G401.6 (cell line): ENCODE data around the gene FCHSD2.
"Not testable (repeated sequence)": the region's sequence is repeated elsewhere in the genome, so short reads cannot be mapped to it uniquely, and the experiment has no call there.

Experiments
- FAIRE-seq: peaks from 2 replicates; lab custom pipeline; 2012; peaks lifted over from hg19 to GRCh38; lab: Jason Lieb, UNC

FCHSD2 gene

DNA sequence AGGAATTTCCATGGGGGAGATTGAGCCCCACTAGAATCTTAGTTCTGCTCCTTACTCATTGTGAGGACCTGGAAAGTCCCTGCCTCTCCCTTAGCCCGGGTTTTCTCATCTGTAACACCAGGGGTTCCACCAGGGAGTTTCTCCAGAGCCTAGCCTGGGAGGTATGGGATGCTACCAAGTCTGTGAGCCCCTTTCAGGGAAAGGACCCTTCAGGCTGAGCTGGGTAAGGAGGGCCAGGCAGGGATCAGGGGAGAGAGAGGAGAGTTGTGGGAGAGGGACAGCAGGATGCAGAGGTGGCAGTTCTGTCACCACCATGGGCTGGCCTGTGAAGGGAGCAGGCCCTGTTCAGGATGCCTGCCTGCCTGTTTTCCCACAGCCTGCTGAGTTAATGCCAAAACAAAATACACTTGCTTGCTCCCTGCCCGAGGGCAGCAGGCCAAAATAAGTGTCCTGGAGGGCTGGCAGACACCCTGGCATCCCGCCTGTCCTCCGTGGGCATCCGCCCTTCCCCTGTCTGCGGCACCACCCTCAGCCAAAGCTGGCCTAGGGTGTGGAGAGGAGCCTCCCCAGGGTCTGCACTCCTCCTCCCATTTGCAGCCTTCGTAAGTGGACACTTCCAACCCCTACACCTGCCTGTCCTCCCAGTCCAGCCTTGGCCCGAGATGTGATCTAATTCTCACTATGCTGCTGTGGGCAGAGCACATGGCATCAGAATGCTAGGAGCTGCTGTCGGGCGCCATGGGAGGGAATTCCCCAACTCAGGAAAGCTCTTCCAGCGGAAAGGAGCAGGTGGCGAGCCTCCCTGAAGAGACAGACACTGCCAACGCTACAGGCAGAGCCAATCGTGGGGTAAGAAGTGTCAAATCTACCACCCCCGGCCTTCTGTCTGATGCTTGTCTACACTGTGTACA, 5.9 kb upstream of the FCHSD2 start:
- FAIRE-seq, result no peak

DNA sequence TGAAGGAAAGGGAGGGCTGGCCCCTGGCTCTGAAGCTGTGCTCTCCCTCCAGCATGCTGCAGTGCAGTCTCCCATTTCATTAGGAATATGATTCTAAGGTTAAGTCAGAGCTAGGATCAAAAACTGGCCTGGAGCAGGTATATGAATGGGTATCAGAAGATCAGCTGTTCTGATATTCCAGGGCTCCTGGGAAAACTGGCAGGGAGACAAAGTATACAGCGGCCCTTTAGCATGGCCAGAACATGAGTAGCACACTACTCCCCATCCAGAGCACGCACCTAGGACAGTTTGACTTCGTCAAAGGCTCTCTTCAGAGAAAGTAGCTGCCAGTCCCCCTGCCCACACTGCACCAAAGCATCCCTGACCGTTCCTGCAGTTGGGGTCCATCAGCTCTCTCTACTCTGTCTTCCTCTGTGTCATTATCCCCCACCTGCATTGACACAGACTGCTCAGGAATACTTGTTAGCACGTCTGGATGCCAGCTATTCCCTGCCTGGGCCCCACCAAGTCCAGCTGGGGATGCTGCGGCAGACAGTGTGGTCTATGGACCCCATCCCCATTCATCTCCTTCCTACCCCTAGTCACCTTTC, 4.0 kb upstream of the FCHSD2 start:
- FAIRE-seq, result no peak

DNA sequence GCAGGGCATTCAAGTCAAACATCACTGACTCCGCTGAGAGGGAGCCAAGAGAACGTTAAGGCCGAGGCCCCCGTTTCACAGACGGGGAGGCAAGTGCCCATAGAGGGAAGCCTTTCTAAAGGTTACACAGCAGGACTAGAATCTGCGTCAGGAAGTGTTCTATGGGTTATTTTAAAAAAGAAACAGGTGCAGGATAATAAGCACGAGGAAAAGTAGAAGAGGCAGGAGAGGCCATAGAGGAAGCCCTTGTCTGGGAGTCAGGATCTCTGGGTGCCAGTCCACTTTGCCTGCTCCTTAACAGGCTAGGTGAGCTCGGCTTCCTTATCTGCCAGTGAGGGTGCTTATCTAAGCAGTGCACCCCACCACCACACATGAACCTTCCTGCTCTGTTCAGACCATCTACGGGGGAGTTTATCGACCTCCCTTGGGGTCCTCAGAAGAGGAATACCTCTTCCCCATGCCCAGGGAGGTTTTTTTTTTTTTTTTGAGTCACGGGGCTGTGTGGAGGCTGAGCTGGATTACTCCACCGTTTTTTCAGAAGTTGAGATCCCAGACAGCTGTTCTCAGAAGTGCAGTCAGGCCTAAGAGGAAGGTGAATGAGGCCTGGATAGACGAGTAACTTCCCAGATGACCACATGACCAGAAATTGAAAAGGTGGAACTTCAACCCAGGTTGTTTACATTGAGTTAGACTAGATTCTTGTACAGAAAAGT, 1.2 kb upstream of the FCHSD2 start:
- no peak for FAIRE-seq

DNA sequence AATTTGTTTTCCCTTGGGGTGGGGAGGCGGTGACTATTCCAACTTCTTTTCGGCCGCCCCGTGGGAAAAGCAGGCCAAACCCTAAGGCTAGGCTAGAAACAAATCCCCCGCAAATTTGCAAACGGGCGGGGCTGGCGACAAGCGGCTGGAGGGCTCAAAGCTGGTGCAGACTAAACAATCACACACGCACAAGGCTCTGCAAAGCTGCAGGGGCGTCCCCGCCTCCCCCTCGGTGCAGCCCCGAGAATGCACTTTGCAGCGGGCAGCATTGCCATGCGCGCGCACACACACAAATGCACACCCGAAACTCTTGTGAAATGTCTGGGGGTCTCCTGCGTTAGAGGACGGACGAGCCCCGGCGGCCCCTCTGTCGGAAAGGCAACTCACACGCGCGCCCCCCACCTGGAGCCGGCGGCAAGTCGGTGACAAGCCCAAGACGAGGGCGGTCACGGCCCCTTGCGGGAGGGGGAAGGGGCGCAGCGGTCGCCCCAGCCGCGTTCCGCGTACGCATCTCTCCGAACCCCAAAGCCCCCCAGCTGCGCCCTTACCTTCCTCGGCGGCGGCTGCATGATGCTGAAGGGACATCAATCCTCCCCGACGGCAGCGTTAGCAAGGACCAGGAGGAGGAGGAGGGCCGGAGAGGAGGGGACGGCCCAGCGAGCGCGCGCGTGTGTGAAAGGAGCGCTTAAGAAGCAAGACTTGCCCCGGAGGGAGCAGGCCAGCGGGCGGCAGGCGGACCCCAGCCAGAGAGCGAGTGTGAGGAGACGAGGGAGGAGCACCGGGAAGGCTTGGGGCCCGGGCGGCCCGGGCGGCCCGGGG, 600 bp downstream of the FCHSD2 start:
- no peak for FAIRE-seq

DNA sequence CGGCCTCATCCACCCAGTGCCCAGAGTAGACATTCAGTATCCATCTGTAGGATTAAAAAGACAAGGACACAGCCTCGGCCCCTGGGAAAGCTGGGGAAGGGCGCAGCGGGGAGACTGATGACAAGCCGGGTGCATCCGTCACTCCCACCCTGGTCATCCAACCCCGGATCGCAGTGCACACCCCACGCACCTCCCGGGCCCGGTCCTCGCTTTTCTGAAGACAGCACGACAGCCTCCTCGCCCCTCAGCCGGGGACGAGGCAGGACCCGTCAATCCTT, 1.1 kb downstream of the FCHSD2 start:
- no peak for FAIRE-seq

DNA sequence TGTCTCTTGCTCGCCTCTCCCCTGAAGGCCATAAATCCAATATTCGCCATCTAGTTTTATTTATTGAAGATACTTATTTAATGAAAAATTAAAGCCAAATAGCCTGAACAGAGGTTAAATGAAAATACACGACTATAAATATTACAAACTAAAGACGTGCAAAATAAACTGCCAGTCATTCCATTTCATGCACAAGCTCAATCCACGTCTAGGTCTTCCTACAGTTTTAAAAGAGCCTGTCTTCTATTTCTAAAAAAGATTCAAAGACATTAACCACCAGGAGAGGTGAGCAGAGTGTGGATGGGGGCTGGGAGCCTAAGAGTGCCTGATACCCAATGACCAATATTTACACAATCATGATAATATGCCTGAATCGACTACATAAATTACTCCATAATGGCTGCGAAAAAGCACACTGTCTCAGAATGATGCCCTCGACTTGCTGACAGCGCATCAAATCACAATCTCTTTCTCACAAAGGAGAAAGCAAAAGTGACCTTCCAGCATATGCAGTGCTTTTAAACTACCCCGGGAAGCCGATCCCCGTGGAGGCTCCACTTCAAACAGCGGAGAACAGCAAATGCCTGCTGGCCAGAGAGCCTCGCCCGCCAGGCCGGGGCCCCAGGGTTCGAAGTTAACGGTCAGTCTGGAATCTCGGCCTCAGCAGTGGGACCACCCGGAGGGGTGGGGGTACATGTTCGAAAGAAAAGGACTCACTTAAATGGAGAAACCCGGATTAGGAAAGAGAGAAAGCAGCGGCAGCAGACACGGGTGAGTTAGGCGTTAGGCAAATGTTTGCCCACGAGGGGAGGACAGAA, 1.7 kb downstream of the FCHSD2 start:
- FAIRE-seq, result no peak

DNA sequence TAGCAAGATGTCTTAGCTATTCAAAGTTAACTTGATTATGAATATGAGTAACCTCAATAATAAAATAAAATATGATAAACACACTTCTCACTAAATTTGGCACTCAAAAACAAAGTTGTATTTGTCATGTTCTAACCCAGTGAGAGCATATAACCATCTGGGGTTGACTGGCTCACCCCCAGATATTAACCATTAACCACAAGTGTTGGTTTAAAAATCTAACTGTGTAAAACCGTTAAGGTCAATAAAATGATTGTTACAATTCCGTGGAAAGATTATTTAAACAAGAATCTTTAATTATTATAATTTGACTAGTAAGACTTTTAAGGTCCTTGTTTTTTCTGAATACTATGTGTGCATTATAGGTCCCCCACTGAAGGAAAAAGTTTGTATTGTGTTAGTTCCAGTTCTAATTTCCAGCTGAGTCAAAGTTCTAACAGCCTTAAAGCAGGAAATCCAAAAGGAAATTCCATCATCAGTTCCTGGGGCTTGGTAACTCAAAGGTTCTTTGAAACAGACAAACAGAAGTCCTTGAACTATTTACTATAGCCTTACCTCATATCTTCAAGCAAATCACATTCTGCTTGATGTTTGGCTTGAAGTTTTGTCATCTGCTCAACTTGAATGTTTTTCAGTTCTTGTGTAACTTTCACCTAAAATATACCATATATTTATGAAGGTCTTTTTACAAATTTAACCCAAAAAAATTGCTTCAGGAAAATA, 2.5 kb downstream of the FCHSD2 start:
- FAIRE-seq, result peak; percentile 33

DNA sequence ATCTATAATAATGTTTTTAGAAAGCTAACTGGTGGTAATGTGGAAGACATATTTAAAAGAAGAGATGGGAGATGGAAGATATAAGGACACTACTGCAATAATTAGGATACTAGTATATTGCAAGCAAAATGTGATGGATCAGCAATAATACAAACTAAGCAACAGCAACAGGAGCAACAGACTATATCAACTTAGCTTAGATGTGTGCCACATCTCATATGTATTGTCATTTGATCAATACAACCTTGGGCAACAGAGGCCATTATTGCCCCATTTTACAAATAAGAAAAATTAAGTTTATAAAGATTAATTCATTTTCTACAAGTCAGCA, 4.2 kb downstream of the FCHSD2 start:
- FAIRE-seq, result no peak

DNA sequence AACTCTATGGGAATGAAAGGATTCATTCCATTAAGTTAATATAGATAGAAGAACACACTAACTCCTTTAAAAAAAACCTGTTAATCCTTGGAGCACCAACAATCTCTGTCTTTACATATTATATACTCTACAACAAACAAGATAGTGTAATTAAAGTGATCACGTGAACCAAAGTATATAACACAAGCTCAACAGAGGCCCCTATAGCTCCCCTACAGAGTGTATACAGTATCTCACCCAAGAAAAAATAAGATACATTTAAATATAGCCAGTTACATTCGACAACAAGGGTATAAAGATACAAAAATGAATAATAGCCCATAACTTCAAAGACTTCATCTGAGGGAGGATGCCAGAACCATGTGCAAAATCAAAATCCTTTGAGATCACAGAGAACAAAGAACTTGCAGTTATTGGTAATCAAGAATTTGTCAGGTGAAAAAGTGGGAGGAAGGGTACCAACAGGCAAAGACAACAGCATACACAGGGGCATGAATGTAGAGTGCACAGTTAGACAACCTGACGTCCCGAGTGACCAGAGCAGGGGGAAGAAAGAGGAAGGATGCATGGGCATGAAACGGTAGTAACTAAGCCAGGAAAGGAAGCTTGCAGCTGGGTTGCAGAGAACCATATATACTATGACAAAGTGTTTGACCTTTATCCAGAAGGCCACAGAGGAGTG, 4.7 kb downstream of the FCHSD2 start:
- FAIRE-seq, result no peak

DNA sequence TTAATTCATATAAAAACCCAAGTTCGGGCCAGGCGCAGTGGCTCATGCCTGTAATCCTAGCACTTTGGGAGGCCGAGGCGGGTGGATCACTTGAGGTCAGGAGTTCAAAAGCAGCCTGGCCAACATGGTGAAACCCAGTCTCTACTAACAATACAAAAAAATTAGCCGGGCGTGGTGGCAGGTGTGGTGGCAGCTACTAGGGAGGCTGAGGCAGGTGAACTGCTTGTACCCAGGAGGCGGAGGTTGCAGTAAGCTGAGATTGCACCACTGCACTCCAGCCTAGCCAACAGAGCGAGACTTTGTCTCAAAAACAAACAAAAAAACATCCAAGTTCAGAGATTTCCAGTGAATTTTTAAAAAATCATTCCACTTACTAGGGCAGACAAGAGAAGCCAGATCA, 5.4 kb downstream of the FCHSD2 start:
- FAIRE-seq, result not testable (repeated sequence)

DNA sequence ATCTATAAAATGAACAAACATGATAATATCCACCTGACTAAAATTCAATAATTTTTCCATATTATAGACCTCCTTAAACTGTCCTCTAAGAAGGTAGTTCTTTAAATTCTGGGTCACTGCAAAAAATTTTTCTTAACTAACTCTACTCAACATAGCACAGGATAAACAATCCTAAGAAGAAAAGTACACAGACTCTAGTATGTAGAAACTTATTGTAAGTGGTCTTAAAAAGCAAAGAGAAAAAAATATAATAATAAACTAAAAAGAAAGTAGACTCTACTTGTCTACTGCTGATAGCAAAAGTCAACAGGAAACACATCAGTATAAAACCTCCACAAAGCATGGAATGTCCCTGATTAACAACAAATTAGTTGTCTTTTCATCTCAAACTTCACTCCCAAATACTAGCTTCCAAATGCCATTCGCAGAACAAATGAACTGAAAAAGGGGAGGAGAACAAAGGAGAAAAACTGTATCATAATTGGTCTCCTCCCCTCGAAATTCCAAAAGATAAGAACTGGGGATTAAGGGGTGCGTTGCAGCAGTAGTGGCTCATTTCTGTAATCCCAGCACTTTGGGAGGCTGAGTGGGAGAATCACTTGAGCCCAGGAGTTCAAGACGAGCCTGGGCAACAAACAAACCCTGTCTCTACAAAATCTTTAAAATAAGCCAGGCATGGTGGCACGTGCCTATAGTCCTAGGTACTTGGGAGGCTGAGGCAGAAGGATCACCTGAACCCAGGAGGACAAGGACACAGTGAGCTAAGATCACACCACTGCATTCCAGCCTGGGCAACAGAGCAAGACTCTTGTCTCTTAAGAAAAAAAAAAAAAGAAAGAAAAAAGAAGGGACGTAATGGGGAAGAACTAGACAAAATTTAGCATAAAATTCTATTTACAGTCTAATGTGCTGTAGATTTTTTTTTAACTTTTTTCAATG, 6.5 kb downstream of the FCHSD2 start:
- no peak for FAIRE-seq

DNA sequence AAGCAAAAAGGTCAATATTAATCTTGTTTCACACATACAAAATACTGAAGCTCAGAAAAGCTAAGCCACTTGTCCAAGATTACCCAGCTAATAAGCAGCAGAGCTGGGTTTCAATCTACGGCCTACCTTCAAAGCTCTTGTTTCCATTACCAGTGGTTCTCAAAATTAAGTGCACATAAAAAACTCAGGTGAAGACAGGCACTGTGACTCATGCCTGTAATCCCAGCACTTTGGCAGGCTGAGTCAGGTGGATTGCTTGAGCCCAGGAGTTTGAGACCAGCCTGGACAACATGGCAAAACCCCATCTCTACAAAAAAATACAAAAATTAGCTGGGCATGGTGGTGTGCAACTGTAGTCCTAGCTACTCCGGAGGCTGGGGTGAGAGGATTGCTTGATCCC, 9.8 kb downstream of the FCHSD2 start:
- FAIRE-seq, result peak; percentile 90

DNA sequence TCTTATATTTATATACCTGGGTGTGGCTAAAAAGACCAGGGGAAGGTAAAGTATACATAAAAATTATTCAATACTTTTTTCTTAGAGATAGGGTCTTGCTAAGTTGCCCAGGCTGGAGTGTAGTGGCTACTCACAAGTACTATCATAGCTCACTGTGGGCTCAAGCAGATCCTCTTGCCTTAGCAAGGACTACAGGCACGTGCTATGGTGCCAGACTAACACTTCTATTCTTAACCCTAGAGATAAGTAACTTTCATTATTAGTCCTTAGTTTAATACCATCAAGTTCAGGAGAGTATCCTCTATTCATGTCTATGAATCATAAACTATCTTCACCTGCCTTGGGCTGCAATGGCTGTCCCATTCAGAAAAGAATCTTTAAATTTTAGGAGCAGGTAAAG, 11.9 kb downstream of the FCHSD2 start:
- no peak for FAIRE-seq

DNA sequence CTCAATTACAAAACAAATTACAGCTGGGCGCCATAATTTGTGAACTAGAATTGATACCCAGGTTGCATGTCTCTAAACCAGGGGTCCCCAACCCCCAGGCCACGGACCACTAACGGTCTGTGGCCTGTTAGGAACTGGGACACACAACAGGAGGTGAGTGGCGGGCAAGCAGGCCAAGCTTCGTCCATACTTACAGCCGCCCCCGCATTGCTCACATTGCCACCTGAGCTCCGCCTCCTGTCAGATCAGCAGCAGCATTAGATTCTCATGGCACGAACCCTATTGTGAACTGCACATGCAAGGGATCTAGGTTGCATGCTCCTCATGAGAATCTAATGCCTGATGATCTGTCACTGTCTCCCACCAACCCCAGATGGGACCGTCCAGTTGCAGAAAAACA, 12.9 kb downstream of the FCHSD2 start:
- FAIRE-seq, result no peak

DNA sequence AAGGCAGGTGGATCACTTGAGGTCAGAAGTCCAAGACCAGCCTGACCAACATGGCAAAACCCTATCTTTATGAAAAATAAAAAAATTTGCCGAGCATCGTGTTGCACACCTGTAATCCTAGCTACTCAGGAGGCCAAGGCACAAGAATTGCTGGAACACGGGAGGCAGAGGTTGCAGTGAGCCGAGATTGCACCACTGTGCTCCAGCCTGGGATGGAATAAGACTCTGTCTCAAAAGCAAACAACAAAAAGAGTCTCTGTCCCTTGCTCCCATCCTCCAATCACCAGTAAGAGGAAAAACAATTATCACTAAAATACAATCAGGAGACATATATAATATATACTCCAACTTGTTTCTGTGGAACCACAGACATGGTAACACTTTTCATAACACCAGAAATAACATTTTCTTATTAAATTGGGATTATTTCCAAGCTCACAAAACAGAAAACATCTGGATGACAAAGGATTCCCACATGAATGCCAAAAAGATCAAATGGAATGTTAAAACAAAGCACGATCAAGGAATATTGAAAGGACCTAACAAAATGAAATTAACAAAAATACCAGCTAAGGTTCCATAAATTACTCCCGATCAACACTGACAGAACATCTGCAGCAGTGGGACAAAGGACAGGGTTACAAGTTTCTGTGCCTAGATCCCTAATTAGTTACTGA, 15.2 kb downstream of the FCHSD2 start:
- no peak for FAIRE-seq

DNA sequence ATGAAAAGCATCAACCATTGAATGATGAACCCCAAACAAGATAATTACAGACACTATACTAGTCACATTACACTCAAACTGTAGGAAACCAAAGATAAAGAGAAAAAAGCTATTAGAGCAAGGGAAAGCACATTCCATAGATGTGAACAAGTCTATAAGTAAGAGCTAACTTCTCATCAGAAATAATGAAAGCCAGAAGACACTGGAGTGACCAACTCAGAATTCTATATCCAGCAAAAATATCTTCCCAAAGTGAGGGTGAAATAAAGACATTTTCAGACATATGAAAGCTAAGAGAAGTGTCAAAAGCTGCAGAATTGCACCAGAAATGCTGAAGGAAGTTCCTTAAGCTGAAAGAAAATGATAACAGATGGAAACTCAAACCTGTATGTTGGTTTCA, 17.3 kb downstream of the FCHSD2 start:
- FAIRE-seq, result no peak

DNA sequence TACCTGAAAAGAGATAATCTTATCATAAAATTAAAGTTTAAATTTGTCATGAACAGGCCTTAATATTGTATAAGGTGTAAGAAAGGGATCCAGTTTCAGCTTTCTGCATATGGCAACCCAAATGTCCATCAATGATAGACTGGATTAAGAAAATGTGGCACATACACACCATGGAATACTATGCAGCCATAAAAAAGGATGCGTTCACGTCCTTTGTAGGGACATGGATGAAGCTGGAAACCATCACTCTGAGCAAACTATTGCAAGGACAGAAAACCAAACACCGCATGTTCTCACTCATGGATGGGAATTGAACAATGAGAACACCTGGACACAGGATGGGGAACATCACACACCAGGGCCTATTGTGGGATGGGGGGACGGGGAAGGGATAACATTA, 18.2 kb downstream of the FCHSD2 start:
- not testable (repeated sequence) for FAIRE-seq

DNA sequence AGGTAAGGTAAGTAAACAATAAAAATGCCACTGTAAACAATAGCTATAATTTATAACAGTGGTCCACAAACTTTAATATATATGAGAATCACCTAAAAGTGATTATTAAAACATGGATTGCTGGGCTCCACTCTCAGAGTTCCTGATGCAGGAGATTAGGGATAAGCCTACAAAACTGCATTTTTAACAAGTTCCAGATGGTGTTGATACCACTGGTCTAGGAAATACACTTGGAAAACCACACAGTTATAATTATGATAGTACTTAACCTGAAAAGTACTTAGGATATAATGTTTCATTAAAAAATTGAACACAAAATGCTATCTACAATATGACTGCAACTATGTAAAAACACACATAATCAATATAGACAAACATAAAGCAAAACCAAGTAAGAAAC, 20.4 kb downstream of the FCHSD2 start:
- FAIRE-seq, result peak; percentile 17

DNA sequence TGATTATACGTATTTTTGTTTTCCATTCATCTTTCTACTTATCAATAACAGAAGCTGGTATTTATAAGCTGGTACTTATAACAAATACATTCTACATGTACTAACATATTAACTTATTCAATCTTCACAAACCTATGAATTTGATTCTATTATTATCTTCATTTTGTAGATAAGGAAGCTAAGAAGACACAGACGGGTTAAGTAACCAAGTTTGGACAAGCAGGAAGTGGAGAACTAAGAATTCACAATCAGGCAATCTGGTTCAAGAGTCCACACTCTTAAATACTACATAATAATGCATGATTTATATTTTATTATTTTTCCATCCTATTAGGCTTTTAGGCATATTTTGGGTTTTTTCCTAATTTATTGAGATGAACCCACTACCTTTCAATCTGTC, 25.0 kb downstream of the FCHSD2 start:
- FAIRE-seq, result peak; percentile 3
